HG02623 (cell line): Measurements from ENCODE around the gene SYT9.
"Not testable (repeated sequence)": the region's sequence is repeated elsewhere in the genome, so short reads cannot be mapped to it uniquely, and the experiment has no call there.

Experiments used
- ATAC-seq: cut with Tn5 transposase; IDR thresholded peaks from one replicate; pipeline ENCODE4 v1.9.1; 2021; ENCODE audit warnings: moderate library complexity; ENCODE audit not compliant: unreplicated experiment

The SYT9 gene

GRCh38 chr11:7332451-7332850, 80.7 kb downstream of the SYT9 start:
- ATAC-seq = no peak

GRCh38 chr11:7332962-7333361, 81.3 kb downstream of the SYT9 start:
- ATAC-seq = no peak

GRCh38 chr11:7335442-7335841, 83.7 kb downstream of the SYT9 start:
- not testable (repeated sequence) for ATAC-seq

GRCh38 chr11:7341551-7341950, 89.8 kb downstream of the SYT9 start:
- no peak for ATAC-seq

GRCh38 chr11:7347611-7348431, 96.1 kb downstream of the SYT9 start:
- no peak for ATAC-seq

- no peak for ATAC-seq
Observed at GRCh38 chr11:7348432-7349304, 97.0 kb downstream of the SYT9 start.

GRCh38 chr11:7351228-7351627, 99.5 kb downstream of the SYT9 start:
- ATAC-seq = no peak

- ATAC-seq = no peak
Observed at GRCh38 chr11:7353100-7353499, 101.4 kb downstream of the SYT9 start.

GRCh38 chr11:7364660-7365059, 113.0 kb downstream of the SYT9 start:
- ATAC-seq = no peak

GRCh38 chr11:7367803-7368202, 116.1 kb downstream of the SYT9 start:
- no peak for ATAC-seq

GRCh38 chr11:7376386-7376785, 124.7 kb downstream of the SYT9 start:
- no peak for ATAC-seq

- ATAC-seq = no peak
Observed at GRCh38 chr11:7381937-7382336, 130.2 kb downstream of the SYT9 start.

GRCh38 chr11:7383406-7383805, 131.7 kb downstream of the SYT9 start:
- no peak for ATAC-seq

GRCh38 chr11:7384691-7385090, 133.0 kb downstream of the SYT9 start:
- ATAC-seq = no peak

- ATAC-seq = no peak
Observed at GRCh38 chr11:7385532-7385931, 133.8 kb downstream of the SYT9 start.

- ATAC-seq = no peak
Observed at GRCh38 chr11:7413961-7414915, 162.5 kb downstream of the SYT9 start.

GRCh38 chr11:7414973-7415817, 163.5 kb downstream of the SYT9 start:
- no peak for ATAC-seq

GRCh38 chr11:7416080-7416479, 164.4 kb downstream of the SYT9 start:
- no peak for ATAC-seq

- no peak for ATAC-seq
Observed at GRCh38 chr11:7417328-7417727, 165.6 kb downstream of the SYT9 start.

GRCh38 chr11:7418061-7418460, 166.4 kb downstream of the SYT9 start:
- ATAC-seq = no peak
